Dendritic cell treated with granulocyte-macrophage colony-stimulating factor and Interleukin-4, amounts not matched to agents 40 ng/mL and 50 ng/mL, for 4 days (primary cell): ENCODE results near the gene BACE1.

Experiments used
- H3K27ac Mint-ChIP-seq: one replicate; pipeline ENCODE4 v1.8.0; 2022; ENCODE audit warnings: mild to moderate bottlenecking, mixed read lengths
- H3K27me3 Mint-ChIP-seq: one replicate; pipeline ENCODE4 v1.8.0; 2022; ENCODE audit warnings: mild to moderate bottlenecking, mixed read lengths
- H3K36me3 Mint-ChIP-seq: one replicate; pipeline ENCODE4 v1.8.0; 2022; ENCODE audit warnings: low read depth, mixed read lengths
- H3K4me1 Mint-ChIP-seq: one replicate; pipeline ENCODE4 v1.8.0; 2022; ENCODE audit warnings: low read depth, mixed read lengths
- H3K4me3 Mint-ChIP-seq: one replicate; pipeline ENCODE4 v1.8.0; 2022; ENCODE audit warnings: mild to moderate bottlenecking, moderate library complexity, mixed read lengths
- H3K9me3 Mint-ChIP-seq: one replicate; pipeline ENCODE4 v1.8.0; 2022; ENCODE audit warnings: mixed read lengths
- intact Hi-C: fragments of 100-400 bp; cut with micrococcal nuclease; formaldehyde crosslinking; loops from one replicate; pipeline ENCODE4 v1.15.0; 2022

The BACE1 gene

DNA sequence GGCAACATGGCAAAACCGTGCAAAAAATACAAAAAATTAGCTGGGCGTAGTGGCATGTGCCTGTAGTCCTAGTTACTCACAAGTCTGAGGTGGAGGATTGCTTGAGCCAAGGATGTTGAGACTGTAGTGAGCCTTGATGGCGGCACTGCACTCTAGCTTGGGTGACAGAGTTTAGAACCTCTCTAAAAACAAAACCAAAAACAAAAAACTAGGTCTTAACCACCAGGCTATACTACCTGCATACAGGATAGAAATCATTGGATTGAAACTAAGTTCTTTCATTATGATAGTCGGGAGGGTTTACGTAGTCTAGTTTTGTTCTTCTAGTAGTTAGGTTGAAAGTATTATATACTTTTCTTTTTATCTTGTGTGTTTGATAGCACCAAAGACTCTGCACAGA is 77.8 kb downstream of the BACE1 start:
- no peak overlapping the region for H3K27ac Mint-ChIP-seq
- no peaks in the 10 kb centered on the region for H3K27me3 Mint-ChIP-seq
- no peaks in the 10 kb centered on the region for H3K9me3 Mint-ChIP-seq
- H3K4me1 Mint-ChIP-seq, result peaks cover 12% of the 10 kb centered on the region
- H3K36me3 Mint-ChIP-seq, result peaks cover 56% of the 10 kb centered on the region
- no peak overlapping the region for H3K4me3 Mint-ChIP-seq
- intact Hi-C loops, result no loop called here
